GM19328 (cell line): ENCODE measurements around the gene HCRTR1.

Experiments
- ATAC-seq: cut with Tn5 transposase; IDR thresholded peaks from one replicate; pipeline ENCODE4 v1.9.1; 2021; ENCODE audit warnings: mild to moderate bottlenecking, moderate library complexity; ENCODE audit not compliant: unreplicated experiment

The HCRTR1 gene

DNA sequence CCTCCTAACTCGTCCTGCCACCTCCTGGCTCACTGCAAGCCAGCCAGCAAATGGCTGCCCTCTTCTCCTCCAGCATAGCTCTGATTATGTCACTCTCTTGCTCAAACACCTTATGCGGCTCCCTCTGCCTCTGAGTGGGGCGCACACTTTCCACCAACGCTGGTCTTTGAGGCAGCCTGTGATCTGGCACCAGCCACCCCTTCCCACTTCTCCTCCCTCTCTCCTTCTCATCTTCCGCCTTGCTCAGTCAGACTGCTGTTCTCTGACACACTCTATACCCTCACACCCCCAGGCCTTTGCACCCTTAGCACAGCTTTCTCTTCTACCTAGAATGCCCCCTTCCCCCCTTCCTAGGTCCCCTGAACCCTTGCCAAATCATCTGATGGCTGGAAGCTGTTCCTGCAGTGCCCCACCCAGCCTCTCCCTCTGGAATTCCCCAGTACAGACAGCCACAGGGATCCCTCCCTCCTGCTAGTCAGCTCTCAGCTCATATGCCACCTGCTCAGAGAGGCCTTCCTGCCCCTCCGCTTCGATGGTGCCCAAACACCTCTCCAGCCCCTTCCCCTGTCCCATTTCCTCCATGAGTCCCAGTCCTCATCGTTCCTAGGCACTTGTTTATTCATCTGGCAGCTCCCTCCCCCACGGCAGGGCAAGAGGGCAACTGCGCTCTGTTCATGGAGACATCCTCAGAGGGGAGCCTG is 48.9 kb downstream of the HCRTR1 start:
- no peak for ATAC-seq

DNA sequence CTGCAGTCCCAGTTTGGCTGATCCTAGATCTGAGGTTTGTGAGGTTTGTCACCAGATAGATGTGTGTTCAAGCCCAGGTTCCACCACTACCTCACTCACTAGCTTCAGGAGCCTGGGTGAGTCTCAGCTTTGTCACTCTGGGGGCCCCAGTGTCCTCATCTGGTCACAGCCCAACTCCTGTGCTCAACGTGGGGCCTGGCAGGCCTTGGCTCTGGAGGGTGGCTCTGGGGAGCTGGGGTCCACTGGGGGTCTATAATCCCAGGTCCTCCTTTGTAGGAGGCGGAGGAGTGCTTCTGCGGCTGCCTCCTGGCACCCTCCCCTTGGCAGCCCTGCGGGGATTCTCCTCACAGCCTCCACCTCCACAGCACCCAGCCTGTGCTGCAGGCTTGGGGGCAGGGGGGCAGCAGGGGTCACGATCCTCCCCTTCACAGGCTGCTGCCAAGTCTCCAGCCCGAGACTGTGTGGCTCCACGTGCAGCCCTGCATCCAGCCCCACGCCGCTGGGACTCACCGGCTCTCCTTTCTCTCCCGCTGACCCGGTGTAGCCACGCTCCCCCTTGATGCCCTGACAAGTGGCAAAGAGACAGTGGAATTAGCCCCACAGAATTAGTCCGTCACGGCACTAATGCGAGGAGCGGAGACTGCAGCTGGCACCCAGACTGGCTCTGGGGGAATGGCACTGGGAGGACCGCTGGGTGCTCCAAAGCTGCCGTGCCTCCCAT is 49.7 kb downstream of the HCRTR1 start:
- no peak for ATAC-seq

DNA sequence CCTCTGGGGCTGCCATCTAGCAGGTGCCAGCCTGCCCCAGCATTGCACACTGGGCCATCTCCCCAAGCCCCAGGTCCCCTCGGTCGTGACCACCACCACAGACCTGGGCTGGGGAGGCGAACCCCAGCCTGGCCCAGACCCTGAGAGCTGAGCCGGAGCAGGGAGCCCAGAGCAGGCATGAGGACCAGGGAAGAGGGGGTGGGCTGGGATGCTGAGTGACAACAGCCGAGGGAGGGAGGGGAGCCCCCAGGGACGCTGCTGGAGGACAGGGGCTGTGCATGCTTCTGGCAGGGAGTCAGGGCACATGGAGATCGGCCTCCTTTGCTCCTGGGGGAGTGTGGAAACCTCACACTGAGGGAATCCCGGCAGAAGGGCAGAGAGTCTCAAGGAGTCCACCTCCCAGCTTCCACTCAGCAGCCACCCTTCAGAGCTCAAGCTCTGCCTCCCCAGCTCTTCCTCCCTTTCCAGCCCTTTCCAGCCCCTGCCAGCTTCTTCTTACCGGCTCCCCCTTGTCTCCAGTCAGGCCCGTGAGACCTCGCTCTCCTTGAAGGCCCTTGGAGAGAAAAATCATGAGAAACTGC is 50.9 kb downstream of the HCRTR1 start:
- ATAC-seq: no peak

DNA sequence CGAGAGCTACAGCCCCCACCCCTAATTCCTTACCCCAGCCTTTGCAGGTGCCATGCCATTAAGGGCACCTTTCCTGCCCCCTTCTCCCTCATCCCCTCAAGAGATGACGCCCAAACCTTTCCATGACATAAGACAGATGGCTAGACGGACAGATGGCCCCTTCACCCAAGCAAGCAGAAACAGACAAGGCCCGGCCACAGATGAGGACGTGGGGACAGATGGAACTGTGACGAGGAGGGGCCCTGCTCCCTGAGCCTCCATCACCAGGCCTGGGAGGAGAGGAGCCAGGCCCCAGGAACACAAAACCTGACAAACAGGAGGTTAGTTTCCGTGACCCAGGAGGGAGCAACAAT is 51.9 kb downstream of the HCRTR1 start:
- no peak for ATAC-seq

DNA sequence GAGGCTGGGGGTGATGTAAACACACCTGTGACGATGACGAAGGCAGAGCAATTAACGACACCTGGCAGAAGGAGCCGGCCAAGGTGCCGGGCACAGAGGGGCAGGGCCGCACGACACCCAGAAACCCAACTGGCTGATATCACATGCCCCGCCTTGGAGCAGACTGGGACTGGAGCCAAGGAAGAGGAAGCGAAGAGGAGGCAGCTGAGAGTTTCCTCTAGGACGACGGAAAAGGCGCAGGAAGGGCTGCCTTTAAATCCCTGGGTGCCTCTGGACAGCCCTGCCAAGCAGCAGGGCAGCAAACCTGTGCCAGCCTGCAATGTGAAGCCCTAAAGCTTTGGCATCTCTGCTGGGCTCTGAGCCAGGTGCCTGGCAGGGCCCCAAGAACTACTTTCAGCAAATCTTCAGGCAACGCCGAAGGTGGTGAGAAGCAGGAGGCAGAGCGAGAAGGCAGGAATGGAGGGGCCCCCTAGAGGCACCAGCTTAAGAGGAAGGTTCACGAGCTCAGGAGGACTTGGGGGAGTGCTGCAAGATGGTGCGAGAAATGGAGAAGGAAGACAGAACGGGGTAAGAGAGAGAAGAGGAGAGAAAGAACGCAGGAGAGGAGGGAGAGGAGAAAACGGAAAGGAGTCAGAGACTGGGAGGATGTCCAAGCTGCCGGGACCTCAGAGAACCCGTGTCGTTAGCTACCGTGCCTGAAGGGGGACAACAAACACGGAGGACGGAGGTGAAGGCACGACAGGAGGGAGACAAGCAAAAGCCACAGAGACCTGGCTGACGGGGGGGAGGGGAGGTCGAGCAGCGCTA is 52.5 kb downstream of the HCRTR1 start:
- ATAC-seq: no peak

DNA sequence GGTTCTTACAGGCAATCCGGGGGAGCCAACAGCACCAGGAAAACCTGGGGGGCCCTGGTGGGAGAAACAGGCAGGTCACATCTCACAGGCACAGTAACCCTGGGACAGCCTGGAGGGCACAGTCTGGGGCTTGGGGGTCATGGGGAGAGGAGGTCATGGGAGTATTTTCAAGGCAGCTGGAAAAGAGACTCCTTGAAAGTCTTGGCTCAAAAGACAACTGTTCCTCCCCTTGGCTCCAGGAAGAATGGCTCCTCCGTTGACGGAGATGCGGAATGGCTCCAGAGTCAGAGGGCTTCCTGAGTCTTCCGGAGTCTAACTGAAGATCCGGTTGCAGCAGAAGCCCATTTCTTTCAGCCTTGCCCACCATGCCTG is 53.1 kb downstream of the HCRTR1 start:
- no peak for ATAC-seq

DNA sequence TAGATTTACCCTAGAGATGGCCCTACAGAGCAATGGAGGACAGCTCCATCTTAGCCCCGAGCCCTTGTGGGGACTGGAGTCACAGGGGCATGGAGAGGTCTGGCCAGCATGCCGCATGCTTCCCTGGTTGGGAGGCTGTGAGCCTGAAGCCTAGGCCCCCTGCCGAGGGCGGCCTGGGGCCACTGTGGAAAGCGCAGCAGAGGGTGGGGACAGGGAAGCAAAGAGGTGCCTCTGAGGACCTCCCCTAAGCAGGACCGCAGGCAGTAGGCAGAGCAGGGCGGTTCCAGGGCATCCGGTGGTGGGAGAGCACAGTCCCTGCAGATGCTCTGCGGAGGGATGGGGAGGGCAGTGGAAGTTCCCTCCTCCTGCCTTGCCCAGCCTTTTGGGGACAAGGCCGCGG is 53.7 kb downstream of the HCRTR1 start:
- ATAC-seq: no peak

DNA sequence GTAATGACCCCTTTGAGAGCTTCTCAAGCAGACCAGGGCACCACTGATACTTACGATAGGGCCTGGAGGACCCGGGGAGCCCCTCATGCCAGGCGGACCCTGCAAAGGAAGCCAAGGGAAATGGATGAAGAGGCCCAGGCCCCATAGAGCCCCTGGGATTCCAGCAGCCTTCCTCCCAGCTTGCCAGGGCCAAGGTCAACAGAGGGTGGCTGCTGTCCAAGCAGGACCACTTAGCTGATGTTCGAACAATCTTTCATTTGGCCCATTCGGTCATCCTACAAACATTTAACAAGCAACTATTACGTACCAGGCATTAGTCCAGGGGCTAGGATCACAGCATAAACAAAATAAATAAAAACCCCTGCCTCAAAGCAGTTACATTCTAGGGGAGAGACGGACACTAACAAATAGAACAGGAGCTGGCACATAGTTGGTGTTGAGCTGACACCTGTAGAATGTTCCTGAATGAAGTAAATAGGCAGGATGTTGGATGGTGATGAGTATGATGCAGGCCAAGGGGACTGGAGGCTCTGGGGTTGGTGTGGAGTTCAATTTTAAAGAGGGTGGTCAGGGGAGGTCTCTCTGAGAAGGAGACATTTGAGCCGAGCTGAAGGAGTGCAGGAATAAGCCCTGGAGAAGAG is 54.2 kb downstream of the HCRTR1 start:
- no peak for ATAC-seq

DNA sequence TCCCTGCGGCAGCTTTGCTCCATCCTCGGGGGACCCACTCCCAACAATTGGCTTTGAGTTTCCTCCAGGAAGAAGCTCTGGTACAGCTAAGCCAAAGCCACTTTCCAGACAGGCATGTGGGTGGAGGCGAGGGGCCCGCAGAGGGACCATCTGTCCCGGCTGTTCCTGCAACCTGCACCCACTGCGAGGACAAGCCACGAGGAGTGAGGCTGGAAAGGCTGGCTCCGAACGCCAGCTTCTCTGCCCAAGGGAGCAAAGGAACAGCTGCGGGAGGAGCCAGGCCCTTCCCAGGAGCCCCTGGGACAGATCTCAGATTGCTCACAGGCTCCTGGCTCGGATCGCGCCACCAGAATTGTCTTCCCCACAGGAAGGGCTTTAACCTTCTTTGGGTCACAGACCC is 55.5 kb downstream of the HCRTR1 start:
- no peak for ATAC-seq

DNA sequence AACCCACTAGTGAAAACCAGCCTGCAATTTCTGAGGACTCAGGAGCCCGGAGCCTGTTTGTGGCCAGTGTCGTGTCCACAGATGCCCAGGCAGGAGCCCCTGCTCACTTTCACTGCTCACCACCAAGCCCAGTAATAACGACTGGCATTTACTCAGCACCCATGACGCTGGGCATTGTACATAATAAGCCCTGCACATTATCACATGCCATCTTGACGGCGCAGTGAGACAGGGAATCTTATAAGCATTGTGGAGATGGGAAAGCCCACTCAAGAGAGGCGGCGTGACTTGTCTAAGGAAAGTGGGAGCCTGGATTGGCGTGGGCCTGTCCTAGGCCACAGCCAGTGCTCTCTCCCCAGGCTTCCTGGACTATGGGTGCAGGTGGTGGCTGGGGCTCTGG is 55.9 kb downstream of the HCRTR1 start:
- ATAC-seq: no peak

DNA sequence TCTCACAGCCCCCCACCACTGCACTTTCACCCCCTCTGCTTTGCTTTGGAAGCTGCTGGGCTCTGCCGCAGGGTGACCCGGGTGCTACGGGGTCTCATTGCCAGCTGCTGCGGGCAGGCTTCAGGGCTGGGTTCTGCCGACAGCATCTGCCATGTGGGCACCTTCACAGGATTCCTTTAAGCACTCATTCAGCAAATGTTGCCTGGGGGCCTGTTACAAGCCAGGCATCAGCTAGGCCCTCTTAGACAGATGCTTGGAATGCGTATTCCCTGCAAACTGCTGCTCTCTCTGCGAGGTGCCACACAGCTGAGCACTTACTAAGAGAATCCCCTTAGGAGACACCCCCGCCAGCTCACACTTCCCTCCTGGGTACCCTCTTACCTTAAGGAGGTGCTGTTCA is 57.1 kb downstream of the HCRTR1 start:
- ATAC-seq: no peak

DNA sequence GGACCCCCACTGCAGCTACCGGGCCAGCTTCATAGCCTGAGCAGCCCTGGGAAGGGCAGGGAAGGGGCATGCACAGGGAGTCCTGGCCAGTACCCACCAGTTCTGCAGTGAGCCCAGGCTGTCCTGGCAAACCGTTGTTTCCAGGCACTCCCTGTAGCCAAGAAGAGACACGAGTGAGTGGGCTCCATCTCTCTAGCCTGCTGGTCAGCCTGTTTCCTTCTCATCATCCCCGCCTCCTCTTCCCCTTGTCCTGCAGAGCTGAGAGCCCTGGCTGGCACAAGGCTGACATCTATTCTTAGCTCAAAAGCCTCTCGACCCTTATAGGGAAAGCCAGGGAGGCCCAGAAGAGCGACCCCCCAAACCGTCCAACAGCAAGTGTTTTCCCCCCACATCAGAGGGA is 57.7 kb downstream of the HCRTR1 start:
- no peak for ATAC-seq

DNA sequence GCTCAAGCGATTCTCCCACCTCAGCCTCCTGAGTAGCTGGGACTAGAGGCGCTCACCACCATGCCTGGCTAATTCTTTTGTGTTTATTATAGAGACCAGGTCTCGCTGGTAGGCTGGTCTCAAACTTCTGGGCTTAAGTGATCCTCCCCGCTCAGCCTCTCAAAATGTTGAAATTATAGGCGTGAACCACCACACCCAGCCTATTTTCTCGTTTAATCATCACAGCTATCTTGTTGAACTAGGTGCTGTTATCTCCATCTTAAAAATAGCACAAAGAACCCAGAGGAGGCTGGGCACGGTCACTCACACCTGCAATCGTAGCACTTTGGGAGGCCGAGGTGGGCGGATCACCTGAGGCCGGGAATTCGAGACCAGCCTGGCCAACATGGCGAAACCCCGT is 58.3 kb downstream of the HCRTR1 start:
- no peak for ATAC-seq
